ENCODE measurements around the gene STPG1.
A peak's percentile ranks its signal among the peaks of the same experiment; 100 is the strongest.

STPG1 gene

GRCh38 chr1:24418898-24419628 lies 5.5 kb upstream of the STPG1 start:
- peaks cover 41% of the 10 kb centered on the region for H3K36me3 Mint-ChIP-seq (ENCODE audit: low read depth)

GRCh38 chr1:24417681-24418080 lies 4.1 kb upstream of the STPG1 start:
- Mint-ChIP-seq H3K27me3 (ENCODE audit: low read depth) (no peaks in the 10 kb centered on the region), H3K27ac (peak overlapping the region; percentile 67), H3K9me3 (no peaks in the 10 kb centered on the region), H3K4me1 (ENCODE audit: low read depth) (peaks cover 44% of the 10 kb centered on the region), H3K36me3 (ENCODE audit: low read depth) (peaks cover 29% of the 10 kb centered on the region), H3K4me3 (peak overlapping the region; percentile 97)
- no peak for DNase-seq (ENCODE audit: low spot score)

More at GRCh38 chr1:24418898-24419628, 5.5 kb upstream of the STPG1 start:
- no peak for DNase-seq (ENCODE audit: low spot score)
- Mint-ChIP-seq H3K27me3 (ENCODE audit: low read depth) (no peaks in the 10 kb centered on the region), H3K4me3 (peak overlapping the region; percentile 38), H3K27ac (peak overlapping the region; percentile 72), H3K4me1 (ENCODE audit: low read depth) (peaks cover 43% of the 10 kb centered on the region), H3K9me3 (no peaks in the 10 kb centered on the region)

GRCh38 chr1:24416666-24417391 lies 3.2 kb upstream of the STPG1 start:
- peak; percentile 51 for DNase-seq (ENCODE audit: low spot score)
- H3K27ac Mint-ChIP-seq: peak overlapping the region; percentile 78
- no peaks in the 10 kb centered on the region for H3K27me3 Mint-ChIP-seq (ENCODE audit: low read depth)
- no peaks in the 10 kb centered on the region for H3K9me3 Mint-ChIP-seq
- peaks cover 23% of the 10 kb centered on the region for H3K36me3 Mint-ChIP-seq (ENCODE audit: low read depth)
- H3K4me3 Mint-ChIP-seq: peak overlapping the region; percentile 97
- H3K4me1 Mint-ChIP-seq (ENCODE audit: low read depth): peaks cover 46% of the 10 kb centered on the region

- DNase-seq (ENCODE audit: low spot score): no peak
- no peaks in the 10 kb centered on the region for H3K27me3 Mint-ChIP-seq (ENCODE audit: low read depth)
- peak overlapping the region; percentile 78 for H3K27ac Mint-ChIP-seq
- H3K4me3 Mint-ChIP-seq: peak overlapping the region; percentile 97
- peaks cover 18% of the 10 kb centered on the region for H3K36me3 Mint-ChIP-seq (ENCODE audit: low read depth)
- peaks cover 47% of the 10 kb centered on the region for H3K4me1 Mint-ChIP-seq (ENCODE audit: low read depth)
- H3K9me3 Mint-ChIP-seq: no peaks in the 10 kb centered on the region
Measured at GRCh38 chr1:24415910-24416665, 2.5 kb upstream of the STPG1 start.

GRCh38 chr1:24415334-24415909 lies 1.8 kb upstream of the STPG1 start, which contains the start of gene NIPAL3:
Gene NIPAL3, plus strand, starts transcription at chr1:24415802. Its CDS starts 3,746 bp downstream, at chr1:24419548.
- H3K9me3 Mint-ChIP-seq: no peaks in the 10 kb centered on the region
- peak within 1 kb of the TSS; percentile 78 for H3K27ac Mint-ChIP-seq
- DNase-seq (ENCODE audit: low spot score): peak; percentile 97
- peaks cover 16% of the 10 kb centered on the region for H3K36me3 Mint-ChIP-seq (ENCODE audit: low read depth)
- peak within 1 kb of the TSS; percentile 97 for H3K4me3 Mint-ChIP-seq
- peaks cover 47% of the 10 kb centered on the region for H3K4me1 Mint-ChIP-seq (ENCODE audit: low read depth)
- no peaks in the 10 kb centered on the region for H3K27me3 Mint-ChIP-seq (ENCODE audit: low read depth)

- no peaks in the 10 kb centered on the region for H3K27me3 Mint-ChIP-seq (ENCODE audit: low read depth)
- DNase-seq (ENCODE audit: low spot score): no peak
- peak overlapping the region; percentile 97 for H3K4me3 Mint-ChIP-seq
- no peaks in the 10 kb centered on the region for H3K9me3 Mint-ChIP-seq
- H3K27ac Mint-ChIP-seq: peak overlapping the region; percentile 45
- H3K36me3 Mint-ChIP-seq (ENCODE audit: low read depth): peaks cover 12% of the 10 kb centered on the region
- peaks cover 47% of the 10 kb centered on the region for H3K4me1 Mint-ChIP-seq (ENCODE audit: low read depth)
Measured at GRCh38 chr1:24414775-24415333, 1.3 kb upstream of the STPG1 start.

GRCh38 chr1:24412408-24412807 lies 1.2 kb downstream of the STPG1 start:
- H3K4me1 Mint-ChIP-seq (ENCODE audit: low read depth): peaks cover 32% of the 10 kb centered on the region
- no peak for DNase-seq (ENCODE audit: low spot score)

GRCh38 chr1:24411963-24412362 lies 1.6 kb downstream of the STPG1 start:
- Mint-ChIP-seq H3K27me3 (ENCODE audit: low read depth) (no peaks in the 10 kb centered on the region), H3K27ac (peak overlapping the region; percentile 17), H3K36me3 (ENCODE audit: low read depth) (peaks cover 4% of the 10 kb centered on the region), H3K4me3 (no peak overlapping the region), H3K9me3 (peaks cover 8% of the 10 kb centered on the region), H3K4me1 (ENCODE audit: low read depth) (peaks cover 28% of the 10 kb centered on the region)
- DNase-seq (ENCODE audit: low spot score): no peak

More at GRCh38 chr1:24412408-24412807, 1.2 kb downstream of the STPG1 start:
- Mint-ChIP-seq H3K36me3 (ENCODE audit: low read depth) (peaks cover 4% of the 10 kb centered on the region), H3K27me3 (ENCODE audit: low read depth) (no peaks in the 10 kb centered on the region), H3K4me3 (no peak overlapping the region), H3K27ac (peak overlapping the region; percentile 17), H3K9me3 (peaks cover 8% of the 10 kb centered on the region)

GRCh38 chr1:24410750-24411149 lies 2.8 kb downstream of the STPG1 start:
- peaks cover 4% of the 10 kb centered on the region for H3K36me3 Mint-ChIP-seq (ENCODE audit: low read depth)
- no peak overlapping the region for H3K4me3 Mint-ChIP-seq
- no peak for DNase-seq (ENCODE audit: low spot score)
- H3K4me1 Mint-ChIP-seq (ENCODE audit: low read depth): peaks cover 18% of the 10 kb centered on the region
- H3K9me3 Mint-ChIP-seq: peaks cover 8% of the 10 kb centered on the region
- H3K27me3 Mint-ChIP-seq (ENCODE audit: low read depth): peaks cover 2% of the 10 kb centered on the region
- H3K27ac Mint-ChIP-seq: no peak overlapping the region

GRCh38 chr1:24409535-24409934 lies 4.0 kb downstream of the STPG1 start:
- Mint-ChIP-seq H3K4me3 (no peak overlapping the region), H3K36me3 (ENCODE audit: low read depth) (peaks cover 4% of the 10 kb centered on the region), H3K9me3 (peaks cover 8% of the 10 kb centered on the region), H3K4me1 (ENCODE audit: low read depth) (peaks cover 11% of the 10 kb centered on the region), H3K27ac (no peak overlapping the region), H3K27me3 (ENCODE audit: low read depth) (peaks cover 2% of the 10 kb centered on the region)
- DNase-seq (ENCODE audit: low spot score): no peak

- no peak for DNase-seq (ENCODE audit: low spot score)
- Mint-ChIP-seq H3K27me3 (ENCODE audit: low read depth) (peaks cover 2% of the 10 kb centered on the region), H3K4me3 (no peak overlapping the region), H3K4me1 (ENCODE audit: low read depth) (peaks cover under 1% of the 10 kb centered on the region), H3K27ac (no peak overlapping the region), H3K9me3 (peaks cover 8% of the 10 kb centered on the region), H3K36me3 (ENCODE audit: low read depth) (peaks cover 4% of the 10 kb centered on the region)
Measured at GRCh38 chr1:24406788-24407187, 6.8 kb downstream of the STPG1 start.

GRCh38 chr1:24403806-24404205 lies 9.8 kb downstream of the STPG1 start:
- H3K4me1 Mint-ChIP-seq (ENCODE audit: low read depth): no peaks in the 10 kb centered on the region
- no peak for DNase-seq (ENCODE audit: low spot score)
- H3K4me3 Mint-ChIP-seq: no peak overlapping the region
- H3K36me3 Mint-ChIP-seq (ENCODE audit: low read depth): peaks cover 6% of the 10 kb centered on the region
- peaks cover 2% of the 10 kb centered on the region for H3K27me3 Mint-ChIP-seq (ENCODE audit: low read depth)
- peaks cover 8% of the 10 kb centered on the region for H3K9me3 Mint-ChIP-seq
- no peak overlapping the region for H3K27ac Mint-ChIP-seq

- no peaks in the 10 kb centered on the region for H3K9me3 Mint-ChIP-seq
- no peaks in the 10 kb centered on the region for H3K27me3 Mint-ChIP-seq (ENCODE audit: low read depth)
- no peak overlapping the region for H3K4me3 Mint-ChIP-seq
- no peaks in the 10 kb centered on the region for H3K4me1 Mint-ChIP-seq (ENCODE audit: low read depth)
- no peak for DNase-seq (ENCODE audit: low spot score)
- peaks cover 6% of the 10 kb centered on the region for H3K36me3 Mint-ChIP-seq (ENCODE audit: low read depth)
- H3K27ac Mint-ChIP-seq: no peak overlapping the region
Measured at GRCh38 chr1:24400065-24400464, 13.5 kb downstream of the STPG1 start.
